ENCODE data around the gene EXOSC9. TPM values are rescaled to one million over a fixed set of nuclear protein-coding genes. Genes with fewer than 3 reads are reported as not detected.

EXOSC9 gene
- total RNA-seq, 1 donor from 2014 or later, result 13.5 TPM

DNA sequence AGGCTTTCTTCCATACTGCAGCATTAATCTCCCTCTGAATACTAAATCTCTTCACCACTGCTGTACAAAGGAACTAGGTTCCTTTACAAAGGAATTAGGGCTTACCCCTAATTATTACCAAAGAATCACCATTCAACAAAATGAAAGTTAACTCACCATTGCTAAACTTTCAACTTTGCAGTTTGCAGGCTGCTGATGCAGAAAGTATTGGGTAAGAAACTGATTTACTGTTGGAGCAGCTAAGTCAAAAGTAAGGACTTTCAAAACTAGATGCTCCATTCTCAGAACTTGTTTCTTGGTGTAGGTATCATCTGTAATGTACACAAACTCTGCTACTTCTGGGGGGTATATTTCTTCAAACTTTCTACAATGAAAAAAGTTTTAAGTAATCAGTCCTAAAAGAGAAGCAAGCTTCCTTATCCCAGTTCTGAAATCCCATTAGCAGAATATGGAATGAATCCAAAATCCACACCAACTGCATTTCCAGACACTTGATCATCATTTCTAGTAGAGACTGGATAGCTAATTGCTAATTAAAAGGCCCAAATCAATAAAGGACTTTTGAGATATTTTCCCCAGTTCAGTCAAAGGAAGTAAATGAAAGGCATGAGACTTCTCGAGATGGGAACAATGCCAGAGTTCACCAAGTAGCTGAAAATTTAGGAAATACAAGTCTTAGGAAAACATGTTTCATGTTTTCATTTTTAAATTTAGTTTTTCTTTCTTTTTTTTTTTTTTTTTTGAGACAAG lies 18.3 kb downstream of the EXOSC9 start:
- intact Hi-C loops (cut with DNase I), result no loop called here
- no peak for DNase-seq (ENCODE audit: low spot score)

- intact Hi-C loops (cut with DNase I), result loop anchor here (5.0 kb wide), 1 partner anchor 125 kb away; the partner anchor contains the start of gene ANXA5
- DNase-seq (ENCODE audit: low spot score), result no peak
Measured at GRCh38 chr4:121822047-121822446, 20.9 kb downstream of the EXOSC9 start.

DNA sequence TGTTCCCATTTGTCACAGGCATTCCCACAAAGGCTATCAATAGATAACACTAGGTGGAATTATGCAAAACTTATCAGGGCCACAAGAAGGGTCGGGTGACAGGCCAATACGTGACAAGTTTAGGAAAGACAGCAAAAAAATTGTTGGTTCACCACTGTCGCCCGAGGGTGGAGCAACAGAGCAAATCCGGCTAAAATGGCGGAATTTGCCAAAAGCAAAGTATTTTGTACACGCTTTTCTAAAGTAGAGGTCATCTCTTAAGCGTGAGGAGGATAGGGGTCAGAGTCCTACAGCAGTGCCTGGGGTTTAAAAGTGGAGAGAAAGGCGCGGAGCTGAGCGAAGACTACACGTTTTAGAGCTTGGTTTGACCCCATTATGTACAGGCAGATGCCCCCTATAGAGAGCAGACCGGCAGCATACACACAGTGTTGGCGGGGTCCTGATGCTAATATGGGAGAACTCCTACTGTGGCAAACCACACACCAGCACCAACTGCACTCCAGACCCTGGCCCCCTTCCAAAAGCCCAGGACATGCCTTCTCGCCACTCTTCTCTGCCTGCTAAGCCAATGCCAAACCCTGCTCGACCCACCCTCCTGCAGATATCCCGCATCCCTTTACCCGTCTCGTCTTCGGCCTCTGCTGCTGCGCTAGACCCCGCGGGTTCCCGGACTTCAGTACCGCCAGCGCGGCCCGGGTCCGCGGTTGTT lies 21.8 kb downstream of the EXOSC9 start:
- DNase-seq (ENCODE audit: low spot score), result no peak

DNA sequence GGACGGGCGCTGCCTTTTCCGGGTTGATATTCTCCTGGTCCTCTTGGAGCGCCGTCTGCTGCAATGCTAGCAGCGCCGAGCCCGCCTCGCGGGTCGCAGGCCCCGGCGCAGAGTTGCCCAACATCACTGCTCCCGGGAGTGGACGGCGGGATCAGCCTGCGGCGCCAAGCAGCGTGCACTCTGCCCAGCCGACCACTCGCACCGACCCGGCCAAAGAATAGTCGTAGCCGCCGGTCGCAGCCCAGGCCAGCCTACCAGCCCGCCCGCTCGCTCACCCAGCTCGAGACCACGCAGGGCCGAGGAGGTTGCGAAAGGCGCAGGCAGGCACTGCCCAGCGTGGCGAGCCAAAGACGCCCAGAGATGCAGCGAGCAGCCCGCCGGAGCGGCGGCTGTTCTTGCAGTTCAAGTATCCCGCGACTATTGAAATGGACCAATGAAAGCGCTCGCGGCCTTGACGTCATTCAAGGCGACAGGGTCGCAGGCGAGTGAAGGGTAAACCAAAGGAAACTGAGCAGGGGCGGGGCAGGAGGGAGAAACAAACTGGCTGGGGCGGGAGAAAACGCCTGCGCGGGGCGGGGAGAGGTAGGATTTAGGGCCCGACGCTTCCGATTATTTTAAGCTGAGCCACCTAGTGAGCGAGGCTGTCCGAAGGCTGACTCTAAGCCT lies 22.5 kb downstream of the EXOSC9 start, which contains the start of gene CCNA2:
CCNA2 (minus strand) TSS at position 379 of the 666 bp plus-strand sequence; CDS start at position 124, 255 bp downstream.
- DNase-seq (ENCODE audit: low spot score), result peak; percentile 97
- intact Hi-C loops (cut with DNase I), result loop anchor here (1.0 to 5.0 kb wide), 2 partner anchors 22 to 126 kb away; partner anchors contain the start of genes ANXA5 and EXOSC9

More for the DNA sequence above, 21.8 kb downstream of the EXOSC9 start:
- intact Hi-C loops (cut with DNase I), result loop anchor here (1.0 to 5.0 kb wide), 2 partner anchors 22 to 126 kb away; partner anchors contain the start of genes ANXA5 and EXOSC9

- intact Hi-C loops (cut with DNase I), result loop anchor here (5.0 kb wide), 1 partner anchor 127 kb away; the partner anchor contains the start of gene ANXA5
- DNase-seq (ENCODE audit: low spot score), result no peak
Measured at GRCh38 chr4:121824171-121824527, 23.0 kb downstream of the EXOSC9 start.

- no peak for DNase-seq (ENCODE audit: low spot score)
- intact Hi-C loops (cut with DNase I), result loop anchor here (5.0 kb wide), 1 partner anchor 128 kb away; the partner anchor contains the start of gene ANXA5
Measured at GRCh38 chr4:121824950-121825349, 23.8 kb downstream of the EXOSC9 start.

DNA sequence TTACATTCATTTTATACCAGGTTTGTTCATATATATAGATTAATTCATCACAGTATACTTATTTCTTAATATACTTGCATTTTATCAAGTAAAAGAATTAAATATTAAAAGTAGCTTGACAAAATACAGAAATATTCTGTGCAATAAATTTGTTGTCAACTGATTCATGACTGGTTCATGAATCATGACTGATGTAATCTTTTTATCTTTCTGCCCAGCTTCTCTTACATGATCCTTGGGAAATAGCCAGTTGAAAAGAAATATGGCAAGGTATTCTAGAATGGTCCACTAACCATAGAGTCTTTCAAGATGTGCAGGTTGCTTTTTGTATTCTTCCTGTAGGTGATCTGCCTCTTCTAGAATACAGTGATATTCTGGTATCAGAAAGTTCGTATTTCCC lies 26.7 kb downstream of the EXOSC9 start:
- DNase-seq (ENCODE audit: low spot score), result no peak
- intact Hi-C loops (cut with DNase I), result no loop called here

DNA sequence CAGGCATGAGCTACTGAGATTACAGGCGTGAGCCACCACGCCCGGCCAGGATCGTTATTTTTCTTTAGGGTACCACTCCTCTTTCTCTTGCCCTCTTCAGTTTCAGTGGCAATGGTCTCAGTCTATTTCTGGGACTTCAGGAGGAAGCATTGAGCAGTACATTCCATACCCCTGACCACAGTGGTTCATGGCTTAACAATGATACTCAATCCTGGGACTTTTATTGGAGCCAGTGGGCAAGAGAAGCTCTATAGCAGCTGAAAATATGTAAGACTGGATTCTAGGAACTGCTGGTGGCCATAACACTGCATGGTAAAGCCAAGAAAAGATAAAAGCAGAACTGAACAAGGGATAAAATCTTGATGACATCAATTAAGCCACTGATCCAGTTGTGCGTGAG lies 28.4 kb downstream of the EXOSC9 start:
- DNase-seq (ENCODE audit: low spot score), result no peak
- intact Hi-C loops (cut with DNase I), result no loop called here

DNA sequence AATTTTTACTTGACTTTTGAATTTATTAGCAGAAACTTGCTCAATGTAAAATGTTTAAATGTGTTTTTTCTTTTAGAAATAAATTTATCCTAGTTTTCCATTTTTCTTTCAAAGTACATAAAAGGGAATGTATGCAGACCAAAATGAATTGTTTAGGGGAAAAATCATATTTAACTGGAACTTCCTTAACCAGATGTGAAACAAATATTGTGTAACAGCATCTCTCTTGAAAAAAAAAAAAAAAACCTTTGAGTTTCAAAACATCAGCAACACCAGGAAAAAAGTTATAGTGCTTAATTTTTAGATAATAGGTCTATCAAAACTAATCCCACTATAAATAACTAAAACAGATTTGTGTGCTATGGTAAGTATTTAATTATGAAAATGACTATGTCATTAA lies 37.0 kb downstream of the EXOSC9 start:
- DNase-seq (ENCODE audit: low spot score), result no peak
- intact Hi-C loops (cut with DNase I), result no loop called here

DNA sequence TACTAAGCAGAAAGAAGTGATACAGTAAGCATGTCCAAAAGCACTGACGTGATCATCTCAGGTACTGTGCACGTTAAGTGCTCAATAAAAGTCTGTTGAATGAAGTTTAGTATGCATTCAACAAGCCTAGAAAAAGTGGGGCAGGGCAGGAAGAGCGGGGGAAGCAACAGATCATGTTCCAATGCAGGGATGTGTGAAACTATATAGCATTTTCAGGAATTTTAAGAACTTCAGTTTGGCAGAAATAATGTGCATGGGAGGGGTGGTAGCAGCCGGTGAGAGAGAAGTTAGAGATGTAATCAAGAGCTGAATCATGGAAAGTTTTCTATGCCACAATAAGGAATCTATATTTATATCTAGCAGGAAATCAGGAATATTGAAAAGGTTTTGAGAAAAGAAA lies 41.7 kb downstream of the EXOSC9 start:
- intact Hi-C loops (cut with DNase I), result no loop called here
- no peak for DNase-seq (ENCODE audit: low spot score)

DNA sequence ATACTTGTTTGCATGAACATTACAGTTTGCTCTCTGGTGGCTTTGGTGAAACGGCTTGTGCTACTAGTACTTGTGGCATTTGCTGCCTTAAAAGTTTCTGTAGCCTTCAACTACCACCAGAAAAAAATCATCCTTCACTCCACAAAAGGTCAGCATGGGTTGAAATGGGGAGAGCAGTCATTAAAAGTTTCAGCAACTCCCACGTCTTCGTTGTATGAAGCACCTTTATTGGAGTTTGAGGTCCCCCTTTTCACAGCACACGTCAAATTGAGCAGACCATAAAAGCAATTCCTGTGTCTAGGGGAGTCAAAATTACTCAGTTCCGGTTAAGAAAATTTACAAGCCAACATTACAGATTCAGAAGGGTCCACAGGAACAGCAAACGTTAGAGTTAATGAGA lies 45.5 kb downstream of the EXOSC9 start:
- intact Hi-C loops (cut with DNase I), result no loop called here
- DNase-seq (ENCODE audit: low spot score), result no peak

DNA sequence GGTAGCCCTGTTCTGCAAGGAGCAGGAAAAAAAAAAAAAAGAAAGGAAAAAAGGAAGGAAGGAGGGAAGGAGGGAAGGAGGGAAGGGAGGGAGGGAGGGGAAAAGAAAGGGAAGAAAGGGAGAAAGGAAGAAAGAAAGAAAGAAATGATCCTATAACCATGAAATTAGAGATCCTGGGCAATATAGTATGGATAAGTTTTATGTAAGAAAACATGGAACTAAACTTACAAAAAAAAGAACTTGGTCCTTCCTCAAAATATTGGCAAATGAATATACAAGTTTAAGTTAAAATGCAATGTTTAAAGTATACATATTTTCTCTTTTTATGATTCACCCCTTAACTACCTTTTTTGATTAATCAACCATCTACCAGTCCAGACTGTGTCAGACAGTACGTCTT lies 50.2 kb downstream of the EXOSC9 start:
- no peak for DNase-seq (ENCODE audit: low spot score)
- intact Hi-C loops (cut with DNase I), result no loop called here

DNA sequence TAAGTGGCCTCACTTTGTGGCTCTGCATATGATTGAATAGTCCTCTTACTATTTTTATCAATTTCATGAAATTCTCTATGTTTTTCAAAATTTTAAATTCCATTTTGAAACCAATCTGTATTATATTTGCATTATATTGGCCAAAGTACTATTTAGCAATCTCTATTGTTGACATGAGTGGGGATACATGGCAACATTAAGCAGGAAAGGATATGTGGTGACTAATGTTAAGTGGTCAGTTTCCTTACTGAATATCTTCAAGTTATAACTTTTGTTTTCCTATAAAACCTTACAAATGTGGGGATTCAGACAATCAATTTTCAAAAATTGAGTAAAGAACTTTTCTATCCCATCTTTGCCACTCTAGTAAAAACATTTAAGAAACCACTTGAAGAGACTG lies 59.0 kb downstream of the EXOSC9 start:
- no peak for DNase-seq (ENCODE audit: low spot score)
- intact Hi-C loops (cut with DNase I), result no loop called here

DNA sequence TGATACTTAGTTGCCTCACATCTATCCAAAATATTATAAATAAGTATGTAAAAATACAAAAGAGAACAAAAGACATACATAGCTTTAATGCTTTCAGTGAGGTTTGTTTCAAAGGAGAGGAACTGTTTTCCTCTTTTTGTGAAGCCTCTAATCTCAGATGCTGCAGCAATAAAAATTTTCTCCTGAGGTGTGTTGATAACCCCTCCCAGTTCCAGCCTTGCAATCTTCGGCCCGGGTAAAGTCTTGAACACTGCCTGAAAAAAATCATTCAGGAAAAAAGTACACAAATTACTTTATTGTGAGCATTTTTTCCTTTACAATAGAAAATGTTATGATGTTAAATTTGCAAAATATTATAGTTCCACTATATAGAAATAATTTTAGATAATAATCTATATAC lies 60.3 kb downstream of the EXOSC9 start:
- intact Hi-C loops (cut with DNase I), result no loop called here
- no peak for DNase-seq (ENCODE audit: low spot score)

DNA sequence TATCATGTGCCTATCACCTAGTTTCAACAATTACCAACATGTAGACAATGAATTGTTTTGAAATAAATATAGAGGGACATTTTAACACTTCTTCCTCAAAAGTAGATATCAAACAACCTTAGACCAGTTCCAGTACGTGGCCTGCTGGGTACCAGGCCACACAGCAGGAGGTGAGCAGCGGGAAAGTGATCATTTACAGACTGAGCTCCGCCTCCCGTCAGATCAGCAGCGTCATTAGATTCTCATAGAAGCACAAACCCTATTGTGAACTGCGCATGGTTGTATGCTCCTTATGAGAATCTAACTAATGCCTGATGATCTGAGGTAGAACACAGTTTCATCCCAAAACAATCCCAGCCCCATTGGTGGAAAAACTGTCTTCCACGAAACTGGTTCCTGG lies 62.7 kb downstream of the EXOSC9 start:
- DNase-seq (ENCODE audit: low spot score), result no peak
- intact Hi-C loops (cut with DNase I), result no loop called here

Other genes starting within 250 kb of the EXOSC9 start
- gene ANXA5, start 104.3 kb upstream of the EXOSC9 start, total RNA-seq, result 152 TPM
- 0.27 TPM for gene SMIM43, start 36.2 kb upstream of the EXOSC9 start, total RNA-seq
- 0.38 TPM for gene CCNA2, start 22.6 kb downstream of the EXOSC9 start, total RNA-seq
- gene BBS7, start 69.2 kb downstream of the EXOSC9 start, total RNA-seq, result 6.1 TPM
- gene TRPC3, start 150.7 kb downstream of the EXOSC9 start, total RNA-seq, result 0.65 TPM